Astrocyte (in vitro differentiated cells and primary cell): ENCODE results near the gene AUTS2.

ENCODE experiments used
- CTCF ChIP-seq: IDR thresholded peaks from 2 replicates; pipeline ENCODE4 v1.5.1; 2011; ENCODE audit warnings: low read depth, mild to moderate bottlenecking, inconsistent platforms, low read length, moderate library complexity; ENCODE audit not compliant: insufficient read depth
- EZH2 ChIP-seq: IDR thresholded peaks from 2 replicates; pipeline ENCODE4 v1.6.1; 2012; ENCODE audit warnings: mild to moderate bottlenecking, low read length, inconsistent platforms; ENCODE audit not compliant: insufficient read depth

- no peak for TF ChIP-seq CTCF
- no peak for TF ChIP-seq EZH2
Observed at GRCh38 chr7:70512761-70513160, 914.5 kb downstream of the AUTS2 start.
